ENCODE measurements around the gene SLC35F3. TPM values are rescaled to one million over a fixed set of nuclear protein-coding genes. Genes with fewer than 3 reads are reported as not detected.

Gene SLC35F3
- total RNA-seq, 1 donor from 2014 or later, result 0.57 TPM

DNA sequence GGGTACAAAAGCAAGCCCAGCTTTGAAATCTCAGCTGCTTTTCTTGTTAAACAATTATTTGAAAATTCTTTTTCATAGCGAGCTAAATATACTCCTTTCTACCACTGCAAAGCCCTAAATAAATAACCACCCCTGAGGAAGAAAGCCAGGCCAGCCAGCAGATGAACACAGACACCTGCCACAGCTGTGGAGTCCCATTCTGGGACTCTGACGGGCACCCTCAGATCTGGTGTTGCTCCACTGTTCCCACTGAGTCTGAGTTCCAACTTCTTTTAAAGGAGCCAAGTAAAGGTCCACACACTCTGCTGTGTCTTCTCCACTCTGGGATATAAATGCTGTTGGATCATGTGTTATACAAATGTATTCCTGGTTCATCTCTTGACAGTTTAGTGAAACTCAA, 391.1 kb downstream of the SLC35F3 start:
- no peaks in the 10 kb centered on the region for H3K4me1 Mint-ChIP-seq (ENCODE audit: low read depth, unreplicated experiment)
- H3K27ac Mint-ChIP-seq (ENCODE audit: unreplicated experiment), result no peak overlapping the region
- no peak overlapping the region for H3K4me3 Mint-ChIP-seq (ENCODE audit: unreplicated experiment)
- Histone ChIP-seq H3K27me3 (ENCODE audit: insufficient read depth, low read length) (no peaks in the 10 kb centered on the region), H3K36me3 (ENCODE audit: insufficient read depth, low read length) (no peaks in the 10 kb centered on the region), H3K79me2 (ENCODE audit: insufficient read depth, low read length) (no peaks in the 10 kb centered on the region), H4K20me1 (ENCODE audit: insufficient read depth, low read length) (no peaks in the 10 kb centered on the region), H2AFZ (ENCODE audit: low read depth, low read length) (no peak overlapping the region), H3K27ac (ENCODE audit: low read depth, low read length) (no peak overlapping the region), H3K4me2 (ENCODE audit: low read length) (no peak overlapping the region), H3K4me1 (ENCODE audit: insufficient read depth, low read length) (peaks cover 4% of the 10 kb centered on the region), H3K4me3 (ENCODE audit: insufficient read depth, low read depth, low read length) (no peak overlapping the region), H3K9ac (ENCODE audit: low read length) (no peak overlapping the region), H3K9me3 (ENCODE audit: insufficient read depth, low read depth, low read length) (no peaks in the 10 kb centered on the region)
- no peak for TF ChIP-seq EZH2 (IDR thresholded peaks at IDR 0.05; ENCODE audit: insufficient read depth, low read length)
- TF ChIP-seq, protein P1, sequence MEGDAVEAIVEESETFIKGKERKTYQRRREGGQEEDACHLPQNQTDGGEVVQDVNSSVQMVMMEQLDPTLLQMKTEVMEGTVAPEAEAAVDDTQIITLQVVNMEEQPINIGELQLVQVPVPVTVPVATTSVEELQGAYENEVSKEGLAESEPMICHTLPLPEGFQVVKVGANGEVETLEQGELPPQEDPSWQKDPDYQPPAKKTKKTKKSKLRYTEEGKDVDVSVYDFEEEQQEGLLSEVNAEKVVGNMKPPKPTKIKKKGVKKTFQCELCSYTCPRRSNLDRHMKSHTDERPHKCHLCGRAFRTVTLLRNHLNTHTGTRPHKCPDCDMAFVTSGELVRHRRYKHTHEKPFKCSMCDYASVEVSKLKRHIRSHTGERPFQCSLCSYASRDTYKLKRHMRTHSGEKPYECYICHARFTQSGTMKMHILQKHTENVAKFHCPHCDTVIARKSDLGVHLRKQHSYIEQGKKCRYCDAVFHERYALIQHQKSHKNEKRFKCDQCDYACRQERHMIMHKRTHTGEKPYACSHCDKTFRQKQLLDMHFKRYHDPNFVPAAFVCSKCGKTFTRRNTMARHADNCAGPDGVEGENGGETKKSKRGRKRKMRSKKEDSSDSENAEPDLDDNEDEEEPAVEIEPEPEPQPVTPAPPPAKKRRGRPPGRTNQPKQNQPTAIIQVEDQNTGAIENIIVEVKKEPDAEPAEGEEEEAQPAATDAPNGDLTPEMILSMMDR (IDR thresholded peaks at IDR 0.05; ENCODE audit: insufficient read depth, low read depth, low read length), result no peak
- no peak for DNase-seq (ENCODE audit: low read depth)
- peaks cover 2% of the 10 kb centered on the region for H3K36me3 Mint-ChIP-seq (ENCODE audit: low read depth, unreplicated experiment)
- no peak for FAIRE-seq
- H3K27me3 Mint-ChIP-seq (ENCODE audit: low read depth, unreplicated experiment), result peaks cover 33% of the 10 kb centered on the region
- H3K9me3 Mint-ChIP-seq (ENCODE audit: unreplicated experiment), result peaks cover under 1% of the 10 kb centered on the region

DNA sequence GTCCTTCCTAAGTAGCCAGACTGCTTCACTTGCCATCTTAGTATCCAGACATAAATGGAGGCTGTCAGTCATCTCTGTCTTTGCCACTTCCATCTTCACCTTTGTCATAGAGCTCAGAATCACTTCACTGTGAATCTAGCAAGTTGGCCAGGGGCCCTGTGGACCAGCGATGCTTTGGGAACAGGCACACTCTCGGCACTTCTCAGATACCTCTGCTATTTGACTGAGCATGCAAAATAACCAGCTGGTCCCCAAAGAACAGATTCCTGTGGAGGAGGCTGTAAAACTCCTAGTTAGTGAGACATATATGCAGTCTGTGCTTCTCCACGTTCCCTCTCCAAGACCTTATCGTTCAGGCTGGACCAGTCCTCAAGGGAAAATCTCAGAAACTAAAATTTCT, 392.0 kb downstream of the SLC35F3 start:
- FAIRE-seq, result no peak
- H3K4me1 ChIP-seq (ENCODE audit: insufficient read depth, low read length), result peaks cover 4% of the 10 kb centered on the region
- no peaks in the 10 kb centered on the region for H3K27me3 ChIP-seq (ENCODE audit: insufficient read depth, low read length)
- no peak overlapping the region for H3K4me2 ChIP-seq (ENCODE audit: low read length)
- H3K9me3 Mint-ChIP-seq (ENCODE audit: unreplicated experiment), result no peaks in the 10 kb centered on the region
- no peaks in the 10 kb centered on the region for H3K36me3 Mint-ChIP-seq (ENCODE audit: low read depth, unreplicated experiment)
- no peak overlapping the region for H3K4me3 ChIP-seq (ENCODE audit: insufficient read depth, low read depth, low read length)
- H4K20me1 ChIP-seq (ENCODE audit: insufficient read depth, low read length), result no peaks in the 10 kb centered on the region
- no peaks in the 10 kb centered on the region for H3K9me3 ChIP-seq (ENCODE audit: insufficient read depth, low read depth, low read length)
- peaks cover 31% of the 10 kb centered on the region for H3K27me3 Mint-ChIP-seq (ENCODE audit: low read depth, unreplicated experiment)
- no peak for TF ChIP-seq EZH2 (IDR thresholded peaks at IDR 0.05; ENCODE audit: insufficient read depth, low read length)
- TF ChIP-seq, protein P1 (IDR thresholded peaks at IDR 0.05; ENCODE audit: insufficient read depth, low read depth, low read length), result no peak
- H2AFZ ChIP-seq (ENCODE audit: low read depth, low read length), result no peak overlapping the region
- H3K4me1 Mint-ChIP-seq (ENCODE audit: low read depth, unreplicated experiment), result no peaks in the 10 kb centered on the region
- no peak for DNase-seq (ENCODE audit: low read depth)
- no peak overlapping the region for H3K4me3 Mint-ChIP-seq (ENCODE audit: unreplicated experiment)
- no peak overlapping the region for H3K27ac ChIP-seq (ENCODE audit: low read depth, low read length)
- no peaks in the 10 kb centered on the region for H3K79me2 ChIP-seq (ENCODE audit: insufficient read depth, low read length)
- no peaks in the 10 kb centered on the region for H3K36me3 ChIP-seq (ENCODE audit: insufficient read depth, low read length)
- H3K9ac ChIP-seq (ENCODE audit: low read length), result no peak overlapping the region
- H3K27ac Mint-ChIP-seq (ENCODE audit: unreplicated experiment), result no peak overlapping the region

DNA sequence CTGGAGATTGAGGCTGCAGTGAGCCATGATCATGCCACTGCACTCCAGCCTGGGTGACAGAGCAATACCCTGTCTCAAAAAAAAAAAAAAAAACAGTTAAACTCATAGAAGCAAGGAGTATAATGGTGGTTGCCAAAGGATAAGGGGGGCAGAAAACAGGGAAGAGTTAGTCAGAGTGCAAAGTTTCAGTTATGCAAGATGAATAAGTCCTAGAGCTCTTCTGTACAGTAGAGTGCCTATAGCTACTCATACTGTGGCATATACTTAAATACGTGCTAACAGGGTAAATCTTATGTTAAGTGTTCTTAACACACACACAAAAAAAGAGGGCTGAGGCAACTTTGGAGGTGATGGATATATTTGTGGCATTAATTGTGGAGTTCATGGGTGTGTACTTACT, 393.2 kb downstream of the SLC35F3 start:
- no peaks in the 10 kb centered on the region for H3K9me3 Mint-ChIP-seq (ENCODE audit: unreplicated experiment)
- Histone ChIP-seq H3K4me2 (ENCODE audit: low read length) (no peak overlapping the region), H3K27me3 (ENCODE audit: insufficient read depth, low read length) (no peaks in the 10 kb centered on the region), H3K9me3 (ENCODE audit: insufficient read depth, low read depth, low read length) (no peaks in the 10 kb centered on the region), H3K79me2 (ENCODE audit: insufficient read depth, low read length) (no peaks in the 10 kb centered on the region), H4K20me1 (ENCODE audit: insufficient read depth, low read length) (no peaks in the 10 kb centered on the region), H3K9ac (ENCODE audit: low read length) (no peak overlapping the region), H3K36me3 (ENCODE audit: insufficient read depth, low read length) (no peaks in the 10 kb centered on the region), H2AFZ (ENCODE audit: low read depth, low read length) (no peak overlapping the region), H3K4me1 (ENCODE audit: insufficient read depth, low read length) (peaks cover 4% of the 10 kb centered on the region), H3K27ac (ENCODE audit: low read depth, low read length) (no peak overlapping the region), H3K4me3 (ENCODE audit: insufficient read depth, low read depth, low read length) (no peak overlapping the region)
- H3K4me3 Mint-ChIP-seq (ENCODE audit: unreplicated experiment), result no peak overlapping the region
- no peak for FAIRE-seq
- H3K27ac Mint-ChIP-seq (ENCODE audit: unreplicated experiment), result no peak overlapping the region
- DNase-seq (ENCODE audit: low read depth), result no peak
- H3K36me3 Mint-ChIP-seq (ENCODE audit: low read depth, unreplicated experiment), result no peaks in the 10 kb centered on the region
- TF ChIP-seq, protein P1 (IDR thresholded peaks at IDR 0.05; ENCODE audit: insufficient read depth, low read depth, low read length), result no peak
- TF ChIP-seq EZH2 (IDR thresholded peaks at IDR 0.05; ENCODE audit: insufficient read depth, low read length), result no peak
- peaks cover 29% of the 10 kb centered on the region for H3K27me3 Mint-ChIP-seq (ENCODE audit: low read depth, unreplicated experiment)
- H3K4me1 Mint-ChIP-seq (ENCODE audit: low read depth, unreplicated experiment), result no peaks in the 10 kb centered on the region

Measured in astrocyte (in vitro differentiated cells and primary cell).